OCI-LY3 (cell line): ENCODE measurements around the gene KDM4C.

Experiments used
- H2AFZ ChIP-seq: fragments of 200-600, 300-600 bp; shearing (Covaris generic); 2 replicates; pipeline ENCODE4 v1.6.0; 2014; ENCODE audit warnings: antibody characterized with exemption, low read depth, low read length
- H3K27ac ChIP-seq: fragments of 200-600, 300-600 bp; sonication (generic); 2 replicates; pipeline ENCODE4 v1.5.1; 2014; ENCODE audit warnings: mild to moderate bottlenecking, low read length, moderate library complexity, mixed read lengths
- H3K27me3 ChIP-seq: fragments of 200-600, 300-600 bp; sonication (generic); 2 replicates; pipeline ENCODE4 v1.6.1; 2014; ENCODE audit warnings: low read depth, low read length, mixed read lengths
- H3K36me3 ChIP-seq: fragments of 200-600, 300-600 bp; sonication (generic); replicated peaks from 2 replicates; pipeline ENCODE3; 2014; ENCODE audit warnings: low read depth, low read length, mixed read lengths
- H3K4me1 ChIP-seq: fragments of 300-600, 200-600 bp; sonication (generic); 2 replicates; pipeline ENCODE4 v1.6.1; 2014; ENCODE audit warnings: low read length, mixed read lengths
- H3K4me2 ChIP-seq: fragments of 200-600, 300-600 bp; sonication (generic); 2 replicates; pipeline ENCODE4 v1.6.1; 2014; ENCODE audit warnings: low read length, mixed read lengths
- H3K4me3 ChIP-seq: fragments of 300-600, 200-600 bp; sonication (generic); 2 replicates; pipeline ENCODE4 v1.5.1; 2014; ENCODE audit warnings: antibody characterized with exemption, mild to moderate bottlenecking, low read length, moderate library complexity
- H3K79me2 ChIP-seq: fragments of 300-600, 200-600 bp; shearing (Covaris generic); 2 replicates; pipeline ENCODE4 v1.6.1; 2014; ENCODE audit warnings: mild to moderate bottlenecking, low read length, mixed read lengths
- H3K9ac ChIP-seq: fragments of 300-600, 200-600 bp; shearing (Covaris generic); 2 replicates; pipeline ENCODE4 v1.6.0; 2014; ENCODE audit warnings: mild to moderate bottlenecking, low read length, moderate library complexity
- H3K9me3 ChIP-seq: fragments of 200-600, 300-600 bp; shearing (Covaris generic); 2 replicates; pipeline ENCODE4 v1.6.1; 2014; ENCODE audit warnings: low read length, mixed read lengths; ENCODE audit not compliant: insufficient read depth
- H4K20me1 ChIP-seq: fragments of 200-600, 300-600 bp; sonication (generic); 2 replicates; pipeline ENCODE4 v1.6.1; 2016; ENCODE audit warnings: low read length, mixed read lengths; ENCODE audit not compliant: insufficient read depth
- CTCF ChIP-seq: fragments of 200-600, 300-600 bp; sonication (generic); IDR thresholded peaks from 2 replicates; pipeline ENCODE4 v1.5.1; 2014; ENCODE audit warnings: antibody characterized with exemption, low read length, low read depth
- EZH2phosphoT487 ChIP-seq: fragments of 200-600 bp; shearing (Covaris generic); IDR thresholded peaks from 2 replicates; pipeline ENCODE4 v1.6.1; 2018; ENCODE audit warnings: antibody characterized with exemption, mixed run types, low read depth

The KDM4C gene

GRCh38 chr9:6811436-6811835, 53.7 kb downstream of the KDM4C start:
- Histone ChIP-seq H3K27ac (no peak overlapping the region), H3K9me3 (no peaks in the 10 kb centered on the region), H2AFZ (no peak overlapping the region), H3K4me2 (no peak overlapping the region), H3K79me2 (no peaks in the 10 kb centered on the region), H3K9ac (no peak overlapping the region), H3K4me3 (no peak overlapping the region), H3K27me3 (no peaks in the 10 kb centered on the region), H3K36me3 (peaks cover 5% of the 10 kb centered on the region), H3K4me1 (0 out of 2 replicates have a peak, but pooled peaks cover 3% of the 10 kb centered on the region), H4K20me1 (no peaks in the 10 kb centered on the region)
- TF ChIP-seq CTCF (no peak), EZH2phosphoT487 (no peak)

- Histone ChIP-seq H3K4me3 (no peak overlapping the region), H2AFZ (no peak overlapping the region), H3K36me3 (peaks cover 3% of the 10 kb centered on the region), H3K9ac (no peak overlapping the region), H3K4me2 (no peak overlapping the region), H3K27ac (no peak overlapping the region), H3K79me2 (no peaks in the 10 kb centered on the region), H3K4me1 (0 out of 2 replicates have a peak, but pooled peaks cover 7% of the 10 kb centered on the region), H3K9me3 (no peaks in the 10 kb centered on the region), H3K27me3 (no peaks in the 10 kb centered on the region), H4K20me1 (peaks cover 5% of the 10 kb centered on the region; the same call in 1 of the 2 replicates)
- TF ChIP-seq CTCF = no peak
Observed at GRCh38 chr9:6816581-6816980, 58.8 kb downstream of the KDM4C start.

- H3K79me2 ChIP-seq = no peaks in the 10 kb centered on the region
- no peak overlapping the region for H3K9ac ChIP-seq
- no peak overlapping the region for H3K4me3 ChIP-seq
- peaks cover 3% of the 10 kb centered on the region for H3K36me3 ChIP-seq
- H3K9me3 ChIP-seq = no peaks in the 10 kb centered on the region
- H3K27me3 ChIP-seq = no peaks in the 10 kb centered on the region
- 0 out of 2 replicates have a peak, but pooled peaks cover 7% of the 10 kb centered on the region for H3K4me1 ChIP-seq
- H4K20me1 ChIP-seq = peaks cover 5% of the 10 kb centered on the region; the same call in 1 of the 2 replicates
- H2AFZ ChIP-seq = no peak overlapping the region
- H3K27ac ChIP-seq = no peak overlapping the region
- no peak overlapping the region for H3K4me2 ChIP-seq
- TF ChIP-seq CTCF (no peak), EZH2phosphoT487 (no peak)
Observed at GRCh38 chr9:6818292-6818922, 60.6 kb downstream of the KDM4C start.

GRCh38 chr9:6819112-6819511, 61.3 kb downstream of the KDM4C start:
- Histone ChIP-seq H3K27ac (no peak overlapping the region), H3K79me2 (no peaks in the 10 kb centered on the region), H3K9me3 (no peaks in the 10 kb centered on the region), H3K27me3 (no peaks in the 10 kb centered on the region), H3K4me1 (0 out of 2 replicates have a peak, but pooled peaks cover 7% of the 10 kb centered on the region), H2AFZ (no peak overlapping the region), H3K4me3 (no peak overlapping the region), H3K9ac (no peak overlapping the region), H3K4me2 (no peak overlapping the region), H3K36me3 (peaks cover 3% of the 10 kb centered on the region), H4K20me1 (peaks cover 5% of the 10 kb centered on the region; the same call in 1 of the 2 replicates)
- TF ChIP-seq CTCF = no peak
- no peak for TF ChIP-seq EZH2phosphoT487
